ENCODE results near the gene PRLR.
"Not testable (repeated sequence)": the region's sequence is repeated elsewhere in the genome, so short reads cannot be mapped to it uniquely, and the experiment has no call there.

- not testable (repeated sequence) for TF ChIP-seq RB1 (IDR thresholded peaks at IDR 0.05; ENCODE audit: borderline replicate concordance); KDM1A (IDR thresholded peaks at IDR 0.05; ENCODE audit: borderline replicate concordance); CHD2 (IDR thresholded peaks at IDR 0.05; ENCODE audit: borderline replicate concordance, low read depth, low read length); TARDBP (IDR thresholded peaks at IDR 0.05; ENCODE audit: borderline replicate concordance)
These were observed 42.7 kb downstream of the PRLR start for GRCh38 chr5:35187621-35188020.
